Endothelial cell of umbilical vein (primary cell): ENCODE data around the gene MYH10. TPM values are rescaled to one million over a fixed set of nuclear protein-coding genes. Genes with fewer than 3 reads are reported as not detected.

Source experiments
- BruUV-seq: library from RNA; stranded (reverse); fragments of 400-500 nt; replicated peaks from 2 replicates; lab custom pipeline; 2021; lab: Mats Ljungman, UMichigan
- CTCF ChIA-PET: fragments of 300-600, 350-600 bp; sonication (Branson Sonifier 250); formaldehyde crosslinking; loops from one replicate; lab custom pipeline; 2021; ENCODE audit warnings: antibody characterized with exemption, inconsistent platforms; lab: Charles Lee
- POLR2A ChIA-PET: fragments of 300-600, 350-600 bp; sonication (Branson Sonifier 250); formaldehyde crosslinking; loops from one replicate; lab custom pipeline; 2021; ENCODE audit warnings: antibody characterized with exemption, inconsistent platforms; lab: Charles Lee
- DNase-seq: peaks from one replicate; pipeline ENCODE4 v3.0.0-alpha.2; 2011; ENCODE audit warnings: low read depth, low spot score
- FAIRE-seq: peaks from 2 replicates; lab custom pipeline; 2011; peaks lifted over from hg19 to GRCh38; lab: Jason Lieb, UNC
- H2AFZ ChIP-seq: 2 replicates; pipeline ENCODE4 v1.6.0; 2012; ENCODE audit warnings: low read depth, low read length, control low read depth, inconsistent platforms
- H3K27ac ChIP-seq: 2 replicates; pipeline ENCODE4 v1.5.1; 2011; ENCODE audit warnings: low read depth, mild to moderate bottlenecking, control low read depth, low read length, moderate library complexity; ENCODE audit not compliant: insufficient read depth
- H3K27me3 ChIP-seq, 2 experiments: 2 replicates each; pipeline versions ENCODE4 v1.6.0 to v1.6.1; 2011; ENCODE audit warnings: low read length in 2 of 2, mixed read lengths in 1 of 2; ENCODE audit not compliant: control insufficient read depth in 2 of 2, insufficient read depth in 2 of 2
- H3K36me3 ChIP-seq, 2 experiments: 2 replicates in 1 of 2; 3 replicates in 1 of 2; pipeline ENCODE4 v1.5.1; 2011; ENCODE audit warnings: low read length in 2 of 2, mild to moderate bottlenecking in 1 of 2, moderate library complexity in 1 of 2; ENCODE audit not compliant: control insufficient read depth in 2 of 2, insufficient read depth in 2 of 2; ENCODE audit errors: extremely low read depth in 1 of 2
- H3K4me1 ChIP-seq: 3 replicates; pipeline ENCODE4 v1.5.1; 2011; ENCODE audit warnings: mild to moderate bottlenecking, low read length; ENCODE audit not compliant: control insufficient read depth, insufficient read depth; ENCODE audit errors: extremely low read depth
- H3K4me2 ChIP-seq: 2 replicates; pipeline ENCODE4 v1.6.1; 2011; ENCODE audit warnings: low read length, control low read depth, mixed read lengths; ENCODE audit not compliant: insufficient read depth
- H3K4me3 ChIP-seq, 3 experiments: fragments of 200-600 bp in 1 of 3; sonication (generic), shearing (Covaris generic) in 1 of 3; replicated peaks in 1 of 3; 2 replicates each; pipeline ENCODE4 v1.5.1; 2011 to 2016; ENCODE audit warnings: control low read depth in 3 of 3, low read length in 3 of 3, mild to moderate bottlenecking in 2 of 3, inconsistent platforms in 1 of 3, low read depth in 1 of 3, moderate library complexity in 1 of 3; ENCODE audit not compliant: insufficient read depth in 1 of 3
- H3K79me2 ChIP-seq: 2 replicates; pipeline ENCODE4 v1.6.0; 2012; ENCODE audit warnings: low read length, inconsistent platforms; ENCODE audit not compliant: control insufficient read depth, insufficient read depth
- H3K9ac ChIP-seq: replicated peaks from 2 replicates; pipeline ENCODE3; 2011; ENCODE audit warnings: low read length, control low read depth; ENCODE audit not compliant: insufficient read depth; ENCODE audit errors: extremely low read depth
- H3K9me1 ChIP-seq: replicated peaks from 3 replicates; pipeline ENCODE4 v1.6.0; 2011; ENCODE audit warnings: mild to moderate bottlenecking, low read length; ENCODE audit not compliant: control insufficient read depth, insufficient read depth; ENCODE audit errors: extremely low read depth
- H3K9me3 ChIP-seq: replicated peaks from 2 replicates; pipeline ENCODE4 v1.5.1; 2012; ENCODE audit warnings: low read length, inconsistent platforms; ENCODE audit not compliant: control insufficient read depth, insufficient read depth
- H4K20me1 ChIP-seq: replicated peaks from 2 replicates; pipeline ENCODE3; 2011; ENCODE audit warnings: mild to moderate bottlenecking, low read length; ENCODE audit not compliant: control insufficient read depth, insufficient read depth; ENCODE audit errors: extremely low read depth
- EZH2 ChIP-seq: IDR thresholded peaks from 2 replicates; pipeline ENCODE4 v1.6.1; 2012; ENCODE audit warnings: borderline replicate concordance, low read depth, mild to moderate bottlenecking, moderate library complexity, low read length, inconsistent platforms; ENCODE audit not compliant: severe bottlenecking
- FOS ChIP-seq: IDR thresholded peaks from 2 replicates; pipeline ENCODE4 v1.6.1; 2011; ENCODE audit warnings: mild to moderate bottlenecking, low read length, moderate library complexity, borderline replicate concordance; ENCODE audit not compliant: insufficient read depth
- GATA2 ChIP-seq: IDR thresholded peaks from 2 replicates; pipeline ENCODE4 v1.7.0; 2011; ENCODE audit warnings: low read depth, mild to moderate bottlenecking, moderate library complexity, mixed read lengths, low read length; ENCODE audit not compliant: insufficient read length, insufficient read depth
- JUN ChIP-seq: IDR thresholded peaks from 2 replicates; pipeline ENCODE4 v1.6.1; 2011; ENCODE audit warnings: borderline replicate concordance, low read depth; ENCODE audit not compliant: insufficient read length, insufficient read depth
- MYC ChIP-seq: IDR thresholded peaks from one replicate; pipeline ENCODE4 v1.6.1; 2011; ENCODE audit warnings: mild to moderate bottlenecking, low read depth, low read length
- POLR2A ChIP-seq: IDR thresholded peaks from 2 replicates; pipeline ENCODE4 v1.6.1; 2012; ENCODE audit warnings: low read depth, mild to moderate bottlenecking, control low read depth, low read length
- POLR2AphosphoS5 ChIP-seq: IDR thresholded peaks from 2 replicates; pipeline ENCODE4 v1.6.1; 2012; ENCODE audit warnings: low read depth, mild to moderate bottlenecking, control low read depth, low read length, moderate library complexity; ENCODE audit not compliant: insufficient read depth
- dilution Hi-C: fragments of 300-500 bp; cut with MboI; formaldehyde crosslinking; loops from one replicate; pipeline ENCODE4 v1.15.0; 2019; ENCODE audit warnings: low sequenced_read_pairs; ENCODE audit not compliant: extremely low pct_ligation_motif_present
- intact Hi-C: fragments of 100-400 bp; cut with micrococcal nuclease; formaldehyde crosslinking; loops from one replicate; pipeline ENCODE4 v1.10.0; 2022
- polyA plus RNA-seq, 4 experiments: library from polyadenylated mRNA; depleted of rRNA in 3 of 4; stranded (reverse) in 3 of 4; unstranded in 1 of 4; fragments of >200 nt; gene quantifications; 2 replicates each; pipeline versions ENCODE4 v1.2.1 to v1.2.3, GENCODE V29; 2011 to 2012; ENCODE audit warnings: missing spikeins in 1 of 4
- total RNA-seq: library from RNA; stranded (reverse); gene quantifications from 2 replicates; pipeline ENCODE4 v1.2.3, GENCODE V29; 2021
- TF ChIP-seq, protein P1 (sequence below), 2 donors: IDR thresholded peaks; 1 replicate in 1 of 2; 2 replicates in 1 of 2; pipeline ENCODE4 v1.5.1; 2011; ENCODE audit warnings: low read length in 2 of 2, mild to moderate bottlenecking in 2 of 2, moderate library complexity in 2 of 2, control low read depth in 1 of 2, inconsistent platforms in 1 of 2, low read depth in 1 of 2; ENCODE audit not compliant: insufficient read depth in 1 of 2; ENCODE audit errors: extremely low read depth in 1 of 2
- TF ChIP-seq, protein P2 (sequence below): IDR thresholded peaks from 2 replicates; pipeline ENCODE4 v1.6.1; 2011; ENCODE audit not compliant: insufficient read depth, insufficient read length

The MYH10 gene
- total and polyA plus RNA-seq, 2 donors (not counting 3 experiments of a cell fraction or from before 2014, with no cell fraction given): 73.4 to 232 TPM

DNA sequence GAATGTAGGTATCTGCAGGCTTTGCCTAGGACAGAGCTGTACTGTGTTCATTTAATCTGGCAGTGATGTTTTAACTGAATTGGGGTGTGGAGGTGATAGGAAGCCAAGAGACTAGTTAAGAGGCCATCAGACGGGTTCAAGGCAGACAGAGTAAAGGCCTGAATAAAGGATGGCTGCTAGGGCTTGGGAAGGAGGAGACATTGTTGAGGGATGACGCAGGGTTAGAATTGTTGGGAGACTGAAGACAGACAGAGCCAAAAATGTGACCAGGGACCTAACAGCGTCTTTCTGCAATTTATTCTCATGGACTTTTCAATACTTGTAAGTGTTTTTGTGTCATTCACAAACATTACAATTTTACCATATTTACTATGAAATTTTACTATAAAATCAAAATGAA lies 48.6 kb upstream of the MYH10 start:
- no peak overlapping the region for H3K4me2 ChIP-seq
- FAIRE-seq (no peak), DNase-seq (no peak)
- POLR2A ChIA-PET: no interaction called here
- no peak overlapping the region for H3K9ac ChIP-seq
- H3K27ac ChIP-seq: no peak overlapping the region
- no peaks in the 10 kb centered on the region for H3K36me3 ChIP-seq
- no peaks in the 10 kb centered on the region for H4K20me1 ChIP-seq
- peaks cover 2 to 4% of the 10 kb centered on the region in 2 experiments for H3K27me3 ChIP-seq
- BruUV-seq: no TSS peak
- TF ChIP-seq FOS (no peak), POLR2A (no peak), POLR2AphosphoS5 (no peak), EZH2 (no peak), MYC (no peak), GATA2 (no peak), JUN (no peak)
- TF ChIP-seq, protein P1, sequence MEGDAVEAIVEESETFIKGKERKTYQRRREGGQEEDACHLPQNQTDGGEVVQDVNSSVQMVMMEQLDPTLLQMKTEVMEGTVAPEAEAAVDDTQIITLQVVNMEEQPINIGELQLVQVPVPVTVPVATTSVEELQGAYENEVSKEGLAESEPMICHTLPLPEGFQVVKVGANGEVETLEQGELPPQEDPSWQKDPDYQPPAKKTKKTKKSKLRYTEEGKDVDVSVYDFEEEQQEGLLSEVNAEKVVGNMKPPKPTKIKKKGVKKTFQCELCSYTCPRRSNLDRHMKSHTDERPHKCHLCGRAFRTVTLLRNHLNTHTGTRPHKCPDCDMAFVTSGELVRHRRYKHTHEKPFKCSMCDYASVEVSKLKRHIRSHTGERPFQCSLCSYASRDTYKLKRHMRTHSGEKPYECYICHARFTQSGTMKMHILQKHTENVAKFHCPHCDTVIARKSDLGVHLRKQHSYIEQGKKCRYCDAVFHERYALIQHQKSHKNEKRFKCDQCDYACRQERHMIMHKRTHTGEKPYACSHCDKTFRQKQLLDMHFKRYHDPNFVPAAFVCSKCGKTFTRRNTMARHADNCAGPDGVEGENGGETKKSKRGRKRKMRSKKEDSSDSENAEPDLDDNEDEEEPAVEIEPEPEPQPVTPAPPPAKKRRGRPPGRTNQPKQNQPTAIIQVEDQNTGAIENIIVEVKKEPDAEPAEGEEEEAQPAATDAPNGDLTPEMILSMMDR (IDR thresholded peaks at IDR 0.05; ENCODE audit: extremely low read depth in 1 of 2, insufficient read depth in 1 of 2, low read depth in 1 of 2, low read length in 2 of 2): no peak
- TF ChIP-seq, protein P2, sequence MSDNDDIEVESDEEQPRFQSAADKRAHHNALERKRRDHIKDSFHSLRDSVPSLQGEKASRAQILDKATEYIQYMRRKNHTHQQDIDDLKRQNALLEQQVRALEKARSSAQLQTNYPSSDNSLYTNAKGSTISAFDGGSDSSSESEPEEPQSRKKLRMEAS: no peak
- H3K9me3 ChIP-seq: no peaks in the 10 kb centered on the region
- dilution Hi-C loops (no loop called here), intact Hi-C loops (no loop called here)
- H3K79me2 ChIP-seq: no peaks in the 10 kb centered on the region
- CTCF ChIA-PET: no interaction called here
- no peaks in the 10 kb centered on the region for H3K9me1 ChIP-seq
- peaks cover 22% of the 10 kb centered on the region for H3K4me1 ChIP-seq
- H3K4me3 ChIP-seq: no peak overlapping the region
- no peak overlapping the region for H2AFZ ChIP-seq
